B cell (primary cell): ENCODE data around the gene EDC3. TPM values are rescaled to one million over a fixed set of nuclear protein-coding genes. Genes with fewer than 3 reads are reported as not detected.

Experiments
- ATAC-seq: fragments of 200-7000 bp; cut with Tn5 transposase; one replicate; pipeline ENCODE4 v1.10.0; 2021; ENCODE audit warnings: low read depth, mild to moderate bottlenecking, moderate number of reproducible peaks, moderate library complexity
- CTCF ChIA-PET: fragments of 350-600 bp; sonication (Branson Sonifier 250); formaldehyde crosslinking; loops from one replicate; lab custom pipeline; 2021; ENCODE audit warnings: antibody characterized with exemption, inconsistent platforms; lab: Charles Lee
- POLR2A ChIA-PET: fragments of 350-600 bp; sonication (Branson Sonifier 250); formaldehyde crosslinking; loops from one replicate; lab custom pipeline; 2021; ENCODE audit warnings: antibody characterized with exemption; lab: Charles Lee
- DNase-seq: peaks from one replicate; pipeline ENCODE4 v3.0.0; 2013
- H2AFZ ChIP-seq: 2 replicates; pipeline ENCODE4 v1.6.1; 2012; ENCODE audit warnings: mild to moderate bottlenecking, low read depth, low read length; ENCODE audit not compliant: insufficient read depth, poor library complexity, severe bottlenecking
- H3K27ac ChIP-seq, 2 donors: 1 replicate in 1 of 2; 2 replicates in 1 of 2; pipeline ENCODE4 v1.5.1; 2012 to 2013; ENCODE audit warnings: low read length in 2 of 2, mild to moderate bottlenecking in 2 of 2, moderate library complexity in 1 of 2
- H3K27me3 ChIP-seq, 4 experiments: fragments of 200-600 bp in 1 of 4; sonication (generic) in 1 of 4; replicated peaks in 1 of 4; 1 replicate in 2 of 4; 2 replicates in 2 of 4; pipeline versions ENCODE4 v1.6.1 to v1.7.0; 2013 to 2016; ENCODE audit warnings: low read length in 3 of 4, mild to moderate bottlenecking in 2 of 4, mixed read lengths in 1 of 4, moderate library complexity in 1 of 4; ENCODE audit not compliant: insufficient read depth in 4 of 4, control insufficient read depth in 3 of 4; ENCODE audit errors: control extremely low read depth in 1 of 4
- H3K36me3 ChIP-seq, 2 experiments: replicated peaks in 1 of 2; 1 replicate in 1 of 2; 2 replicates in 1 of 2; pipeline versions ENCODE4 v1.6.1 to v1.7.1; 2013; ENCODE audit warnings: low read length in 1 of 2; ENCODE audit not compliant: insufficient read depth in 2 of 2, control insufficient read depth in 1 of 2; ENCODE audit errors: control extremely low read depth in 1 of 2, extremely low read depth in 1 of 2
- H3K4me1 ChIP-seq, 2 donors: fragments of 200-600 bp in 1 of 2; sonication (generic) in 1 of 2; 1 replicate in 1 of 2; 2 replicates in 1 of 2; pipeline versions ENCODE4 v1.5.1 to v1.6.1; 2013 to 2017; ENCODE audit warnings: low read length in 2 of 2; ENCODE audit not compliant: control insufficient read depth in 2 of 2, insufficient read depth in 2 of 2
- H3K4me2 ChIP-seq: replicated peaks from 2 replicates; pipeline ENCODE3; 2012; ENCODE audit warnings: mild to moderate bottlenecking, low read depth, low read length; ENCODE audit not compliant: poor library complexity, severe bottlenecking
- H3K4me3 ChIP-seq, 5 experiments: fragments of 200-600 bp in 1 of 5; sonication (generic) in 1 of 5; 1 replicate in 3 of 5; 2 replicates in 2 of 5; pipeline versions ENCODE4 v1.5.1 to v1.7.0; 2011 to 2016; ENCODE audit warnings: low read length in 4 of 5, mild to moderate bottlenecking in 4 of 5, low read depth in 2 of 5, control low read depth in 1 of 5, moderate library complexity in 1 of 5; ENCODE audit not compliant: insufficient read depth in 1 of 5; ENCODE audit errors: control extremely low read depth in 1 of 5, extremely low read depth in 1 of 5
- H3K79me2 ChIP-seq: fragments of 200-600 bp; sonication (generic); one replicate; pipeline ENCODE4 v1.6.0; 2016; ENCODE audit warnings: low read length; ENCODE audit not compliant: control insufficient read depth, insufficient read depth
- H3K9ac ChIP-seq: fragments of 200-600 bp; sonication (generic); 2 replicates; pipeline ENCODE4 v1.6.1; 2017; ENCODE audit warnings: mild to moderate bottlenecking, low read length, moderate library complexity
- H3K9me3 ChIP-seq, 3 donors: one replicate each; pipeline versions ENCODE4 v1.6.1 to v1.7.1; 2013; ENCODE audit warnings: low read length in 2 of 3; ENCODE audit not compliant: control insufficient read depth in 2 of 3, insufficient read depth in 1 of 3; ENCODE audit errors: control extremely low read depth in 1 of 3
- H4K20me1 ChIP-seq: 2 replicates; pipeline ENCODE4 v1.6.0; 2012; ENCODE audit warnings: mild to moderate bottlenecking, low read length; ENCODE audit not compliant: insufficient read depth, control insufficient read depth, poor library complexity, severe bottlenecking
- H3K27ac Mint-ChIP-seq: one replicate; pipeline ENCODE4 v1.8.0; 2021; ENCODE audit warnings: mixed read lengths
- H3K27me3 Mint-ChIP-seq: one replicate; pipeline ENCODE4 v1.8.0; 2021; ENCODE audit warnings: mixed read lengths
- H3K4me1 Mint-ChIP-seq: one replicate; pipeline ENCODE4 v1.8.0; 2021; ENCODE audit warnings: mixed read lengths
- H3K4me3 Mint-ChIP-seq: one replicate; pipeline ENCODE4 v1.8.0; 2021; ENCODE audit warnings: mixed read lengths
- H3K9me3 Mint-ChIP-seq: one replicate; pipeline ENCODE4 v1.8.0; 2022; ENCODE audit warnings: mixed read lengths; ENCODE audit not compliant: insufficient read depth
- CTCF ChIP-seq: fragments of 200-600 bp; IDR thresholded peaks from one replicate; pipeline ENCODE4 v1.8.0; 2022; ENCODE audit warnings: antibody characterized with exemption, mild to moderate bottlenecking
- EZH2 ChIP-seq: IDR thresholded peaks from 2 replicates; pipeline ENCODE4 v1.6.1; 2012; ENCODE audit warnings: borderline replicate concordance, low read depth, mild to moderate bottlenecking, moderate library complexity, low read length; ENCODE audit not compliant: insufficient read depth, poor library complexity, severe bottlenecking
- WGBS: methylation state at CpG from one replicate; pipeline ENCODE4 v1.1.5; 2013; ENCODE audit warnings: missing lambda C conversion rate; ENCODE audit not compliant: insufficient coverage; 5-methylcytosine and 5-hydroxymethylcytosine counted together
- intact Hi-C: fragments of 100-400 bp; cut with micrococcal nuclease; formaldehyde crosslinking; loops from one replicate; pipeline ENCODE4 v1.10.0; 2022
- polyA plus RNA-seq: library from polyadenylated mRNA; depleted of rRNA; stranded (reverse); fragments of >200 nt; gene quantifications from 2 replicates; pipeline ENCODE4 v1.2.3, GENCODE V29; 2012
- total RNA-seq, 2 donors: library from RNA; stranded (reverse); fragments of 120-200 nt in 1 of 2; gene quantifications; 1 replicate in 1 of 2; 2 replicates in 1 of 2; pipeline versions ENCODE4 v1.2.3 to v1.2.4, GENCODE V29; 2013 to 2022

The EDC3 gene
- total and polyA plus RNA-seq, 2 donors (not counting 1 experiment from before 2014, with no cell fraction given) = 16.9 to 55.4 TPM

GRCh38 chr15:74710319-74711094 lies 14.7 kb upstream of the EDC3 start:
- intact Hi-C loops = no loop called here
- H2AFZ ChIP-seq = no peak overlapping the region
- DNase-seq (no peak), ATAC-seq (no peak)
- 100% methylated on average over 1 of the region's 3 CpGs for WGBS
- TF ChIP-seq CTCF (no peak), EZH2 (no peak)
- H3K4me1 ChIP-seq = no peaks in the 10 kb centered on the region
- Mint-ChIP-seq H3K27me3 (peaks cover 26% of the 10 kb centered on the region), H3K27ac (no peak overlapping the region), H3K4me1 (no peaks in the 10 kb centered on the region), H3K9me3 (no peaks in the 10 kb centered on the region), H3K4me3 (no peak overlapping the region)
- H3K4me3 ChIP-seq = no peak overlapping the region
- no peak overlapping the region for H3K27ac ChIP-seq
- no peaks in the 10 kb centered on the region for H3K9me3 ChIP-seq
- H3K36me3 ChIP-seq = no peaks in the 10 kb centered on the region
- no peaks in the 10 kb centered on the region for H4K20me1 ChIP-seq
- H3K27me3 ChIP-seq = peaks cover 0 to 13% (median 2%) of the 10 kb centered on the region in 4 experiments
- no peak overlapping the region for H3K9ac ChIP-seq
- H3K79me2 ChIP-seq = no peaks in the 10 kb centered on the region
- ChIA-PET CTCF (no interaction called here), POLR2A (no interaction called here)
- no peak overlapping the region for H3K4me2 ChIP-seq

- no peaks in the 10 kb centered on the region for H3K4me1 ChIP-seq
- H2AFZ ChIP-seq = no peak overlapping the region
- H3K79me2 ChIP-seq = no peaks in the 10 kb centered on the region
- H3K36me3 ChIP-seq = no peaks in the 10 kb centered on the region
- H3K4me3 ChIP-seq = no peak overlapping the region
- no CpG with 5 or more reads among the region's 3 CpGs for WGBS
- H3K9ac ChIP-seq = no peak overlapping the region
- H3K27ac ChIP-seq = no peak overlapping the region
- no peak for TF ChIP-seq EZH2
- TF ChIP-seq CTCF = no peak
- Mint-ChIP-seq H3K9me3 (no peaks in the 10 kb centered on the region), H3K27ac (no peak overlapping the region), H3K27me3 (peaks cover 26% of the 10 kb centered on the region), H3K4me3 (no peak overlapping the region), H3K4me1 (no peaks in the 10 kb centered on the region)
- intact Hi-C loops = no loop called here
- H4K20me1 ChIP-seq = no peaks in the 10 kb centered on the region
- no peak for ATAC-seq
- DNase-seq = no peak
- ChIA-PET POLR2A (no interaction called here), CTCF (no interaction called here)
- H3K9me3 ChIP-seq = no peaks in the 10 kb centered on the region
- peaks cover 0 to 13% (median 2%) of the 10 kb centered on the region in 4 experiments for H3K27me3 ChIP-seq
- no peak overlapping the region for H3K4me2 ChIP-seq
Observed at GRCh38 chr15:74709892-74710291, 14.1 kb upstream of the EDC3 start.
